SU-DHL-6 (cell line): ENCODE data around the gene FFAR1.

ENCODE experiments used
- CTCF ChIP-seq: fragments of 200-600 bp; sonication (generic); IDR thresholded peaks from one replicate; pipeline ENCODE4 v1.5.1; 2017; ENCODE audit warnings: antibody characterized with exemption, mild to moderate bottlenecking, low read length, moderate library complexity; ENCODE audit not compliant: insufficient read depth, poor library complexity, severe bottlenecking
- EZH2phosphoT487 ChIP-seq: fragments of 200-600 bp; sonication (generic), shearing (Covaris generic); conservative IDR thresholded peaks from 2 replicates; pipeline ENCODE4 v1.6.1; 2018; ENCODE audit warnings: mild to moderate bottlenecking, antibody characterized with exemption, low read length, moderate library complexity, mixed read lengths

- TF ChIP-seq CTCF (no peak), EZH2phosphoT487 (no peak)
Observed at GRCh38 chr19:35341565-35342225, 6.0 kb upstream of the FFAR1 start.
